HepG2 (cell line): ENCODE results near the gene SAMD14. TPM values are rescaled to one million over a fixed set of nuclear protein-coding genes. Genes with fewer than 3 reads are reported as not detected.

Experiments used
- AKNA ChIP-seq: sonication (generic); formaldehyde crosslinking; IDR thresholded peaks from 2 replicates; pipeline ENCODE4 v1.4.0; 2020; ENCODE audit warnings: missing genetic modification reagents, borderline replicate concordance
- DRAP1 ChIP-seq: IDR thresholded peaks from 2 replicates; pipeline ENCODE4 v1.6.1; 2016; ENCODE audit warnings: missing genetic modification reagents, missing compliant biosample characterization
- HBP1 ChIP-seq: IDR thresholded peaks from 2 replicates; pipeline ENCODE4 v1.6.1; 2016; ENCODE audit warnings: low read depth, control low read depth
- KDM3A ChIP-seq: IDR thresholded peaks from 2 replicates; pipeline ENCODE4 v1.6.1; 2018; ENCODE audit warnings: low read depth, missing compliant biosample characterization
- REPIN1 ChIP-seq: sonication (generic); formaldehyde crosslinking; IDR thresholded peaks from 2 replicates; pipeline ENCODE4 v1.8.0; 2022; ENCODE audit warnings: missing genetic modification reagents, low read depth, mild to moderate bottlenecking, borderline replicate concordance
- SMYD3 ChIP-seq: sonication (generic); formaldehyde crosslinking; IDR thresholded peaks from 2 replicates; pipeline ENCODE4 v1.8.1; 2023; ENCODE audit warnings: mild to moderate bottlenecking, missing genetic modification reagents
- THRA ChIP-seq: sonication (generic); formaldehyde crosslinking; IDR thresholded peaks from 2 replicates; pipeline ENCODE4 v1.4.0; 2020; ENCODE audit warnings: missing genetic modification reagents, borderline replicate concordance
- XBP1 ChIP-seq: sonication (generic); formaldehyde crosslinking; IDR thresholded peaks from 2 replicates; pipeline ENCODE4 v1.5.0; 2020; ENCODE audit warnings: missing genetic modification reagents
- ZBTB21 ChIP-seq: sonication (generic); formaldehyde crosslinking; IDR thresholded peaks from 2 replicates; pipeline ENCODE4 v1.4.0; 2020; ENCODE audit warnings: missing genetic modification reagents
- ZNF281 ChIP-seq: sonication (generic); formaldehyde crosslinking; IDR thresholded peaks from 2 replicates; pipeline ENCODE4 v1.4.0; 2020; ENCODE audit warnings: missing genetic modification reagents, borderline replicate concordance
- ZNF382 ChIP-seq: sonication (generic); formaldehyde crosslinking; IDR thresholded peaks from 2 replicates; pipeline ENCODE4 v1.5.0; 2020; ENCODE audit warnings: missing genetic modification reagents, mild to moderate bottlenecking, borderline replicate concordance
- ZNF703 ChIP-seq: sonication (generic); formaldehyde crosslinking; IDR thresholded peaks from 2 replicates; pipeline ENCODE4 v1.5.1; 2020; ENCODE audit warnings: missing genetic modification reagents, mild to moderate bottlenecking, moderate library complexity, borderline replicate concordance
- ZNF891 ChIP-seq: sonication (generic); formaldehyde crosslinking; IDR thresholded peaks from 2 replicates; pipeline ENCODE4 v1.5.0; 2020; ENCODE audit warnings: mild to moderate bottlenecking, missing genetic modification reagents
- polyA plus RNA-seq, 8 experiments: library from polyadenylated mRNA; depleted of rRNA in 3 of 8; stranded (reverse) in 7 of 8; unstranded in 1 of 8; fragments of >200 nt; fragmentation: Illumina TruSeq in 4 of 8; extraction: Trizol in 4 of 8; gene quantifications; 2 replicates each; pipeline versions ENCODE4 v1.2.1 to v1.2.3, GENCODE V29; 2011 to 2016; ENCODE audit warnings: low read depth in 4 of 8, missing spikeins in 1 of 8, mixed read lengths in 1 of 8; ENCODE audit not compliant: insufficient read depth in 1 of 8
- total RNA-seq, 5 experiments: library from RNA; depleted of rRNA; stranded (reverse); fragments of >200 nt; fragmentation: Illumina TruSeq; extraction: Trizol; gene quantifications; 2 replicates each; pipeline ENCODE4 v1.2.3, GENCODE V29; 2016; ENCODE audit warnings: low read depth in 1 of 5
- TF ChIP-seq, protein P1 (sequence below): sonication (generic); formaldehyde crosslinking; IDR thresholded peaks from 2 replicates; pipeline ENCODE4 v1.5.1; 2020; ENCODE audit warnings: missing genetic modification reagents, mild to moderate bottlenecking, borderline replicate concordance

SAMD14 gene
- total and polyA plus RNA-seq, 2 of the 13 experiments (the other 11 are each of a cell fraction or from before 2014, with no cell fraction given) = 0.07 to 0.22 TPM

GRCh38 chr17:50161023-50161910 is 31.3 kb upstream of the SAMD14 start (continued):
- peak; percentile 33; the same call in 1 of the 2 replicates for TF ChIP-seq THRA
- TF ChIP-seq DRAP1 (CRISPR knock-in tag) = no peak
- TF ChIP-seq ZNF382 (CRISPR knock-in tag) = no peak
- TF ChIP-seq KDM3A (CRISPR knock-in tag) = peak; percentile 75; the same call in 1 of the 2 replicates
- TF ChIP-seq, protein P1, sequence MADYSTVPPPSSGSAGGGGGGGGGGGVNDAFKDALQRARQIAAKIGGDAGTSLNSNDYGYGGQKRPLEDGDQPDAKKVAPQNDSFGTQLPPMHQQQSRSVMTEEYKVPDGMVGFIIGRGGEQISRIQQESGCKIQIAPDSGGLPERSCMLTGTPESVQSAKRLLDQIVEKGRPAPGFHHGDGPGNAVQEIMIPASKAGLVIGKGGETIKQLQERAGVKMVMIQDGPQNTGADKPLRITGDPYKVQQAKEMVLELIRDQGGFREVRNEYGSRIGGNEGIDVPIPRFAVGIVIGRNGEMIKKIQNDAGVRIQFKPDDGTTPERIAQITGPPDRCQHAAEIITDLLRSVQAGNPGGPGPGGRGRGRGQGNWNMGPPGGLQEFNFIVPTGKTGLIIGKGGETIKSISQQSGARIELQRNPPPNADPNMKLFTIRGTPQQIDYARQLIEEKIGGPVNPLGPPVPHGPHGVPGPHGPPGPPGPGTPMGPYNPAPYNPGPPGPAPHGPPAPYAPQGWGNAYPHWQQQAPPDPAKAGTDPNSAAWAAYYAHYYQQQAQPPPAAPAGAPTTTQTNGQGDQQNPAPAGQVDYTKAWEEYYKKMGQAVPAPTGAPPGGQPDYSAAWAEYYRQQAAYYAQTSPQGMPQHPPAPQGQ (CRISPR knock-in tag) = 0 out of 2 replicates have a peak, but pooled peaks have one; percentile 62
- peak; percentile 74; the same call in 1 of the 2 replicates for TF ChIP-seq HBP1
- no peak for TF ChIP-seq XBP1 (CRISPR knock-in tag)
- no peak for TF ChIP-seq AKNA (CRISPR knock-in tag)
- TF ChIP-seq ZNF891 (CRISPR knock-in tag) = no peak
- no peak for TF ChIP-seq ZNF703 (CRISPR knock-in tag)
- peak; percentile 22; the same call in 1 of the 2 replicates for TF ChIP-seq ZNF281
- TF ChIP-seq SMYD3 = no peak
- peak; percentile 38; the same call in 1 of the 2 replicates for TF ChIP-seq REPIN1 (CRISPR knock-in tag)
- no peak for TF ChIP-seq ZBTB21 (CRISPR knock-in tag)
